Skin of body (tissue), 2 donors: ENCODE results near the gene GRM7. TPM values are rescaled to one million over a fixed set of nuclear protein-coding genes. Genes with fewer than 3 reads are reported as not detected.
"Not testable (repeated sequence)": the region's sequence is repeated elsewhere in the genome, so short reads cannot be mapped to it uniquely, and the experiment has no call there.

Source experiments
- DNase-seq: peaks from one replicate; lab custom pipeline; 2025; lab: John Stamatoyannopoulos, UW
- total RNA-seq: library from RNA; depleted of rRNA; stranded (reverse); fragments of >200 nt; gene quantifications from one replicate; pipeline ENCODE4 v1.2.3, GENCODE V29; 2014

GRM7 gene
- total RNA-seq, result 0.39 TPM

GRCh38 chr3:6860954-6861624, at the start of gene GRM7:
Gene GRM7, plus strand, starts transcription at chr3:6861115.
- peak; percentile 36 for DNase-seq

GRCh38 chr3:6821411-6821810, 39.5 kb upstream of the GRM7 start:
- DNase-seq, result no peak

GRCh38 chr3:6825524-6825923, 35.4 kb upstream of the GRM7 start:
- no peak for DNase-seq

GRCh38 chr3:6827453-6827852, 33.5 kb upstream of the GRM7 start:
- no peak for DNase-seq

- no peak for DNase-seq
These were observed 16.2 kb upstream of the GRM7 start for GRCh38 chr3:6844723-6845122.

GRCh38 chr3:6854184-6854583, 6.7 kb upstream of the GRM7 start:
- no peak for DNase-seq

- DNase-seq, result no peak
These were observed 3.4 kb upstream of the GRM7 start for GRCh38 chr3:6857510-6857909.

GRCh38 chr3:6860149-6860953, 564 bp upstream of the GRM7 start:
- no peak for DNase-seq

GRCh38 chr3:6861625-6862000, 698 bp downstream of the GRM7 start:
- no peak for DNase-seq

- DNase-seq, result no peak
These were observed 1.3 kb downstream of the GRM7 start for GRCh38 chr3:6862041-6862879.

- no peak for DNase-seq
These were observed 1.9 kb downstream of the GRM7 start for GRCh38 chr3:6862880-6863195.

GRCh38 chr3:6867269-6867668, 6.4 kb downstream of the GRM7 start:
- DNase-seq, result no peak

GRCh38 chr3:6878731-6879130, 17.8 kb downstream of the GRM7 start:
- no peak for DNase-seq

GRCh38 chr3:6912240-6912639, 51.3 kb downstream of the GRM7 start:
- DNase-seq, result no peak

GRCh38 chr3:6915898-6916297, 55.0 kb downstream of the GRM7 start:
- DNase-seq, result no peak

GRCh38 chr3:6921066-6921465, 60.2 kb downstream of the GRM7 start:
- no peak for DNase-seq

GRCh38 chr3:6921876-6922275, 61.0 kb downstream of the GRM7 start:
- no peak for DNase-seq

- no peak for DNase-seq
These were observed 67.1 kb downstream of the GRM7 start for GRCh38 chr3:6928064-6928463.

- DNase-seq, result no peak
These were observed 69.0 kb downstream of the GRM7 start for GRCh38 chr3:6929918-6930317.

- DNase-seq, result not testable (repeated sequence)
These were observed 74.5 kb downstream of the GRM7 start for GRCh38 chr3:6935418-6935817.

- no peak for DNase-seq
These were observed 75.1 kb downstream of the GRM7 start for GRCh38 chr3:6935970-6936369.

GRCh38 chr3:6962801-6963200, 101.9 kb downstream of the GRM7 start:
- no peak for DNase-seq
